ENCODE data around the gene ESR2.

The ESR2 gene

GRCh38 chr14:64109819-64110554 is 184.2 kb downstream of the ESR2 start:
- WGBS: 100% methylated on average over 1 of the region's 1 CpG
- H3K4me1 ChIP-seq (ENCODE audit: insufficient read depth, low read length): no peaks in the 10 kb centered on the region

GRCh38 chr14:64107438-64107837 is 186.7 kb downstream of the ESR2 start:
- no peak overlapping the region for H3K4me3 ChIP-seq (ENCODE audit: low read length)
- peaks cover 65% of the 10 kb centered on the region for H3K36me3 ChIP-seq (ENCODE audit: insufficient read depth, low read length)
- H3K4me1 ChIP-seq (ENCODE audit: insufficient read depth, low read length): no peaks in the 10 kb centered on the region
- no peak overlapping the region for H3K9ac ChIP-seq (ENCODE audit: low read depth, low read length)
- H3K9me3 ChIP-seq (ENCODE audit: insufficient read depth, low read depth, low read length): no peaks in the 10 kb centered on the region
- WGBS: 97% methylated on average over 2 of the region's 2 CpGs
- H3K27ac ChIP-seq (ENCODE audit: low read depth, low read length): no peak overlapping the region
- no peaks in the 10 kb centered on the region for H3K27me3 ChIP-seq (ENCODE audit: insufficient read depth, low read length)

More at GRCh38 chr14:64109819-64110554, 184.2 kb downstream of the ESR2 start:
- Histone ChIP-seq H3K36me3 (ENCODE audit: insufficient read depth, low read length) (peaks cover 60% of the 10 kb centered on the region), H3K9ac (ENCODE audit: low read depth, low read length) (no peak overlapping the region), H3K4me3 (ENCODE audit: low read length) (no peak overlapping the region), H3K27me3 (ENCODE audit: insufficient read depth, low read length) (no peaks in the 10 kb centered on the region), H3K9me3 (ENCODE audit: insufficient read depth, low read depth, low read length) (no peaks in the 10 kb centered on the region), H3K27ac (ENCODE audit: low read depth, low read length) (no peak overlapping the region)

- no peak overlapping the region for H3K9ac ChIP-seq (ENCODE audit: low read depth, low read length)
- 95% methylated on average over 4 of the region's 4 CpGs for WGBS
- H3K4me1 ChIP-seq (ENCODE audit: insufficient read depth, low read length): peaks cover 11% of the 10 kb centered on the region; the same call in 1 of the 2 replicates
- peaks cover 58% of the 10 kb centered on the region for H3K36me3 ChIP-seq (ENCODE audit: insufficient read depth, low read length)
- no peaks in the 10 kb centered on the region for H3K9me3 ChIP-seq (ENCODE audit: insufficient read depth, low read depth, low read length)
- no peak overlapping the region for H3K4me3 ChIP-seq (ENCODE audit: low read length)
- no peak overlapping the region for H3K27ac ChIP-seq (ENCODE audit: low read depth, low read length)
- H3K27me3 ChIP-seq (ENCODE audit: insufficient read depth, low read length): no peaks in the 10 kb centered on the region
Observed at GRCh38 chr14:64098120-64098519, 196.1 kb downstream of the ESR2 start.

- peaks cover 11% of the 10 kb centered on the region; the same call in 1 of the 2 replicates for H3K4me1 ChIP-seq (ENCODE audit: insufficient read depth, low read length)
- H3K27ac ChIP-seq (ENCODE audit: low read depth, low read length): no peak overlapping the region
- WGBS: 97% methylated on average over 3 of the region's 3 CpGs
- no peaks in the 10 kb centered on the region for H3K27me3 ChIP-seq (ENCODE audit: insufficient read depth, low read length)
- no peak overlapping the region for H3K9ac ChIP-seq (ENCODE audit: low read depth, low read length)
- no peak overlapping the region for H3K4me3 ChIP-seq (ENCODE audit: low read length)
- H3K36me3 ChIP-seq (ENCODE audit: insufficient read depth, low read length): peaks cover 49% of the 10 kb centered on the region
- H3K9me3 ChIP-seq (ENCODE audit: insufficient read depth, low read depth, low read length): no peaks in the 10 kb centered on the region
Observed at GRCh38 chr14:64095620-64096019, 198.6 kb downstream of the ESR2 start.

- no peak overlapping the region for H3K4me3 ChIP-seq (ENCODE audit: low read length)
- H3K9ac ChIP-seq (ENCODE audit: low read depth, low read length): no peak overlapping the region
- no peaks in the 10 kb centered on the region for H3K9me3 ChIP-seq (ENCODE audit: insufficient read depth, low read depth, low read length)
- H3K27ac ChIP-seq (ENCODE audit: low read depth, low read length): no peak overlapping the region
- peaks cover 23% of the 10 kb centered on the region for H3K4me1 ChIP-seq (ENCODE audit: insufficient read depth, low read length)
- H3K27me3 ChIP-seq (ENCODE audit: insufficient read depth, low read length): no peaks in the 10 kb centered on the region
- peaks cover 34% of the 10 kb centered on the region for H3K36me3 ChIP-seq (ENCODE audit: insufficient read depth, low read length)
- 77% methylated on average over 5 of the region's 5 CpGs for WGBS
Observed at GRCh38 chr14:64092940-64093339, 201.2 kb downstream of the ESR2 start.

GRCh38 chr14:64092338-64092737 is 201.8 kb downstream of the ESR2 start:
- peaks cover 32% of the 10 kb centered on the region for H3K36me3 ChIP-seq (ENCODE audit: insufficient read depth, low read length)
- 92% methylated on average over 4 of the region's 4 CpGs for WGBS
- no peaks in the 10 kb centered on the region for H3K9me3 ChIP-seq (ENCODE audit: insufficient read depth, low read depth, low read length)

GRCh38 chr14:64091217-64091616 is 203.0 kb downstream of the ESR2 start:
- H3K9ac ChIP-seq (ENCODE audit: low read depth, low read length): no peak overlapping the region
- no peak overlapping the region for H3K27ac ChIP-seq (ENCODE audit: low read depth, low read length)
- peaks cover 22% of the 10 kb centered on the region for H3K4me1 ChIP-seq (ENCODE audit: insufficient read depth, low read length)
- 100% methylated on average over 1 of the region's 1 CpG for WGBS
- H3K27me3 ChIP-seq (ENCODE audit: insufficient read depth, low read length): no peaks in the 10 kb centered on the region
- H3K9me3 ChIP-seq (ENCODE audit: insufficient read depth, low read depth, low read length): no peaks in the 10 kb centered on the region
- peaks cover 31% of the 10 kb centered on the region for H3K36me3 ChIP-seq (ENCODE audit: insufficient read depth, low read length)
- no peak overlapping the region for H3K4me3 ChIP-seq (ENCODE audit: low read length)

More at GRCh38 chr14:64092338-64092737, 201.8 kb downstream of the ESR2 start:
- Histone ChIP-seq H3K27ac (ENCODE audit: low read depth, low read length) (no peak overlapping the region), H3K4me3 (ENCODE audit: low read length) (no peak overlapping the region), H3K4me1 (ENCODE audit: insufficient read depth, low read length) (peaks cover 23% of the 10 kb centered on the region), H3K9ac (ENCODE audit: low read depth, low read length) (no peak overlapping the region), H3K27me3 (ENCODE audit: insufficient read depth, low read length) (no peaks in the 10 kb centered on the region)

GRCh38 chr14:64089920-64090319 is 204.3 kb downstream of the ESR2 start:
- H3K36me3 ChIP-seq (ENCODE audit: insufficient read depth, low read length): peaks cover 22% of the 10 kb centered on the region
- no peaks in the 10 kb centered on the region for H3K27me3 ChIP-seq (ENCODE audit: insufficient read depth, low read length)
- peaks cover 12% of the 10 kb centered on the region for H3K4me1 ChIP-seq (ENCODE audit: insufficient read depth, low read length)
- H3K27ac ChIP-seq (ENCODE audit: low read depth, low read length): no peak overlapping the region
- H3K9me3 ChIP-seq (ENCODE audit: insufficient read depth, low read depth, low read length): no peaks in the 10 kb centered on the region
- 33% methylated on average over 2 of the region's 2 CpGs for WGBS
- H3K4me3 ChIP-seq (ENCODE audit: low read length): no peak overlapping the region
- no peak overlapping the region for H3K9ac ChIP-seq (ENCODE audit: low read depth, low read length)

- Histone ChIP-seq H3K27ac (ENCODE audit: low read depth, low read length) (no peak overlapping the region), H3K27me3 (ENCODE audit: insufficient read depth, low read length) (no peaks in the 10 kb centered on the region), H3K4me3 (ENCODE audit: low read length) (no peak overlapping the region), H3K9ac (ENCODE audit: low read depth, low read length) (no peak overlapping the region), H3K9me3 (ENCODE audit: insufficient read depth, low read depth, low read length) (no peaks in the 10 kb centered on the region), H3K36me3 (ENCODE audit: insufficient read depth, low read length) (peaks cover 30% of the 10 kb centered on the region), H3K4me1 (ENCODE audit: insufficient read depth, low read length) (peaks cover 12% of the 10 kb centered on the region)
Observed at GRCh38 chr14:64088647-64088964, 205.6 kb downstream of the ESR2 start.

- Histone ChIP-seq H3K4me3 (ENCODE audit: low read length) (no peak overlapping the region), H3K27ac (ENCODE audit: low read depth, low read length) (no peak overlapping the region), H3K27me3 (ENCODE audit: insufficient read depth, low read length) (no peaks in the 10 kb centered on the region), H3K9me3 (ENCODE audit: insufficient read depth, low read depth, low read length) (no peaks in the 10 kb centered on the region), H3K36me3 (ENCODE audit: insufficient read depth, low read length) (peaks cover 69% of the 10 kb centered on the region), H3K4me1 (ENCODE audit: insufficient read depth, low read length) (no peaks in the 10 kb centered on the region), H3K9ac (ENCODE audit: low read depth, low read length) (no peak overlapping the region)
- 94% methylated on average over 7 of the region's 7 CpGs for WGBS
Observed at GRCh38 chr14:64082837-64083236, 211.3 kb downstream of the ESR2 start.

- H3K9me3 ChIP-seq (ENCODE audit: insufficient read depth, low read depth, low read length): no peaks in the 10 kb centered on the region
- H3K36me3 ChIP-seq (ENCODE audit: insufficient read depth, low read length): peaks cover 72% of the 10 kb centered on the region
- H3K27me3 ChIP-seq (ENCODE audit: insufficient read depth, low read length): no peaks in the 10 kb centered on the region
- H3K27ac ChIP-seq (ENCODE audit: low read depth, low read length): no peak overlapping the region
- no peaks in the 10 kb centered on the region for H3K4me1 ChIP-seq (ENCODE audit: insufficient read depth, low read length)
- H3K4me3 ChIP-seq (ENCODE audit: low read length): no peak overlapping the region
- no peak overlapping the region for H3K9ac ChIP-seq (ENCODE audit: low read depth, low read length)
- 97% methylated on average over 3 of the region's 3 CpGs for WGBS
Observed at GRCh38 chr14:64081174-64081746, 212.9 kb downstream of the ESR2 start.
